GM21717 (cell line): ENCODE results near the gene WWOX.
"Not testable (repeated sequence)": the region's sequence is repeated elsewhere in the genome, so short reads cannot be mapped to it uniquely, and the experiment has no call there.

ENCODE experiments used
- ATAC-seq: cut with Tn5 transposase; IDR thresholded peaks from one replicate; pipeline ENCODE4 v1.9.1; 2021; ENCODE audit warnings: mild to moderate bottlenecking, moderate library complexity; ENCODE audit not compliant: unreplicated experiment

Gene WWOX

DNA sequence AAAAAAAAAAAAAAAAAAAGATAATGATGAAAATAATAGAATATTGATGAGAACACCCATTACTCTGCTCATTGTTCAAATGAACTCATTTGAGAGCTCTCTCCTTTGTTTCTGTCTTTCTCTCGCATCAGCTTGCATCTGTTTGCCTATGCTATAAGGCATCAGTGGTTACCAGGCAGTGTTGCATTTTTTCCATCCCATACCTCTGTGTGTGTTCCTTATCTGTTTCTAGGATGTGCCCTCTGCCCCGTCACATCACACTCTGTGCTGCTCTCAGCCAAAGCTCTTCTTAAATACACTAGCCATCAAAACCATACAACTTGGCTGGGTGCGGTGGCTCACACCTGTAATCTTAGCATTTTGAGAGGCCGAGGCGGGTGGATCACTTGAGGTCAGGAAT, 568.2 kb downstream of the WWOX start:
- ATAC-seq = no peak

DNA sequence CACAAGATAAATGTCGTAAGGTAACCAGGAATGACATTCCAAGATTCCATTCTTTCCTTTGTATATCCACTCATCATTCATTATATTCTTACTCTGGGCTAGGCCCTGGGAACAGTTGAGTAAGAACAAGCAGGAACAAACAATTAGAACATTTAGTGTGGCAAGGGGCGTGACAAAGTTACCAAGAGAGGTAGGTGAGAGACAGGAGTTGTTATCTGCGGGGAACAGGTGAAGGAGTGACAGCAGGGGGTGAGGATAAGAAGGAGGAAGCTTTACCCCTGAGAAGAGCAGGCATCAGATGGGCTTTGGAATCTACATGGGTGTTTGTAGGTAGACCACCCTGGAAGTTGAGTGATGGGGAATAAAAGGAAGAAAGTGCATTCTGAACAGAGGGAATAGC, 568.9 kb downstream of the WWOX start:
- no peak for ATAC-seq

DNA sequence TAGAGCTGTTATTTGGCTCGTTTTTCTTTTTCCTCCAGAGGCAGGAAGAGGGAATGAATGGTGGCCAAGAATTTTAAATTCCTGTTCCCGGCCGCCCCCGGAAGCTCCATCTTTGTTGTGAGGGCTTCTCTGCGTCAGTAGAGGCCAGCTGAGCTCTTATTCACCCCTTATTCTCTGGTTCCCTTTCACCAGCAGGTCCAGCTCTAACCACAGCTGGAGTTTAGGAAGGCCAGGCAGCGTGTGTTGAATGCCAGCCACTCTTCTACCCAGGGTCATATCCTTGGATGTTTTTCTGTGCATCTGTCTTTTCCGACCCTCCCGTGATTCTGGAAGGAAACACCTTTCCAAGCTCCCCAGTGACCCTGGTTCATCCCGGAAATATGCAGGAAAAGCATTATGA, 570.5 kb downstream of the WWOX start:
- ATAC-seq = no peak

DNA sequence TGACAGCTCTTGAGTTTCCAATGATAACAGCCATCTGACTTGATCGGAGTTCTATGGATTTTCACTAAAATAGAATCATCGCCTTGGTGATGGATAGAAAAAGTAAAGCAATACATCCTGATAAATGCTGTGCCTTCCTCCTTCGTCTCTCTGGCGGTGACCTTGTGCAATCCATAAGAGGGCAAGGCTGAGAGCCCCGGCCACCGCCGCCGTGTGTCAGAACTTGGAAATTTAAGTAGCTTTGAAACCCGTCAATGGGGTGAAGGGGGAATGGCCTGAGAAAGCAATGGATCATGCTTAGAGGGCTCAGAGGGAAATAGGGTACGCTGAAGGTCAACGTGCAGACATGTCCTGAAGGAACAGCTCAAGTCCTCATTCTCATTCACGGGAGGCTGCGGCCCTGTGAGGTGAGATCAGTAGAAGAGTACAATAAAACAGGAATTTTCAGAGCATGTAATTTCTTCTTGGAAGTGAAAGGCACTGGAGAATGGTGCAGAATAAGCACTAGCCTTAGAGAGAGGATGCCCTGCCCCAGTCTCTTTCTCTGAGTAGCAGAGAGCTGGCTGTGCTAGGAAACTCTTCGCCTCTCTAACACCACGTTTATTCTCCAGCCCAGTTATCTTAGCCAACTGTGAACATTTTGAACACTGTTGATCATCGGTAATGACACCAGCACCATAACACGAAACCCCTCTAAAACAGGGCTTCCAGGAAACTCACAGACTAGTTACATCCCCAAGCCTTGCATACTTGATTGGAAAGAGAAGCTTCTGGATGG, 573.5 kb downstream of the WWOX start:
- ATAC-seq = no peak

DNA sequence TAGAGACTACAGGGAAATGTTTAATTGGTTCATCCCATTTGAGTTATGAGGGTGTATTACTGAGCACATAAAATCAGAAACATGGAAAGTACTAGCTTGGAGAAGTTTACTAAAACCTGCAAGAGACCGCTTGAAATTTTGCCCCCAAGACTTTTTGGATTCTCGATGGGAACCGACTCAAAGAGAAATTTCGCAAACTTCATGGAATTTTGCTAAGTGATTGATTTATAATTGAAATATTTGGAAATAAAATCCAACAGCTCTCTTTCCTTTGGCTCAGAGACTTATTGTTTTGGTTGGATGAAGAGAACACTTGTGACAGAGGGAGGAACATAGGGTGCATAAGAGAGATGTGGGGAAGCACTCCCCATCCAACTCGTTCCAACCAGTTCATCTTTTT, 574.4 kb downstream of the WWOX start:
- no peak for ATAC-seq

DNA sequence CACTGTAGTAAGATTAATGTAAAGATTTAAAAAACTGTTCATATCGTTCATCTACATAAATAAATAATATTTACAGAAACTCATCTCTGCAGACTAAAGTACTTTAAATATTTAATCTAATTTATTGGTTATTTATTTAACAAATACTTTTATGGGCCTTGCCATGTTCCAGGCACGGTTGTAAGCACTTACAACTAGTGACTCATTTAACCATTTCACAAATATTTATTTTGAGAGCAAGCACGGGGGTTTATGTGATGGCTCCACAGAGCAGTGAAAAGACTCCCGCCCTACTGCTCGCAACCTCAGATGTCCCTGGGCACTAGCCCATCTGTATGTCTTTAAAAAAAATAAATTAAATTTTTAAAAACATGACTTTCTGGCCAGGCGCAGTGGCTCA, 575.9 kb downstream of the WWOX start:
- ATAC-seq = no peak

DNA sequence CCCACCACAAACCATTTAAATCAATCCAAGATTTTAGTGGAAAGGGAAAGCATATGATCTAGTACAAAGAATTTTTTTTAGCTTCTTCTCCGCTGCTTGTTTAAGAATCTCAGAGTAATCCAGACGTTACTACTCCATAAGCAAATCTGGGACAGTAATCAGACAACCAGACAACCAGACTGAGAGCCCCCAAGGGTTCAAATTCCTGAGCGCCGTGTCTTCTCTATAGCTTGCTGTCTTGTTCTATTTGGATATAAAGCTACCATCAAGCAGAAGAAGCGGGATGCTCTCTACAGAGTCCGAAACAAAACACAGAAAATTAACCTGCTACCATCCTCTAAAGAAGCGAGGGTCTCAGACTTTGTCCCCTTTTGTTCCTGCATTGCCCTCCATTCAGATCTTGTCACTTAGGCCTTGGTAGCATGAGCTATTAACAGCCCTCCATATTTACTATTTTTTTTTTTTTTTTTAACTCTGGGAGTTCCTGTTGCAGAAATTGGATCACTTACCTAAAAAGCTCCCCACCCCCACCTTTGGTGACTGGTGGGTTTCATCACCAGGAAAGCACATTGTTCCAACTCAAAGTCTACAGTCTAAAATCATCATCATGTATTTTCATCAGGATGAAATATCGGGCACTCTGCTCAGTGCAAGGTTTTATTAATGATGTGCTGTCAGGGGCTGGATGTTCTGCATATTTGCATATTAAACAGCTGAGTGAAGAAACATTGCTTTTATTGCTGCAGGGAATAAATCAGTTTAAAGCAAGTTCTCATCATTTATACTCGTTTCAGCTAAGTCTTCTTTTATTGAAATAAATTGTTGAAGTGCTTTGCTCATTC, 576.7 kb downstream of the WWOX start:
- no peak for ATAC-seq

DNA sequence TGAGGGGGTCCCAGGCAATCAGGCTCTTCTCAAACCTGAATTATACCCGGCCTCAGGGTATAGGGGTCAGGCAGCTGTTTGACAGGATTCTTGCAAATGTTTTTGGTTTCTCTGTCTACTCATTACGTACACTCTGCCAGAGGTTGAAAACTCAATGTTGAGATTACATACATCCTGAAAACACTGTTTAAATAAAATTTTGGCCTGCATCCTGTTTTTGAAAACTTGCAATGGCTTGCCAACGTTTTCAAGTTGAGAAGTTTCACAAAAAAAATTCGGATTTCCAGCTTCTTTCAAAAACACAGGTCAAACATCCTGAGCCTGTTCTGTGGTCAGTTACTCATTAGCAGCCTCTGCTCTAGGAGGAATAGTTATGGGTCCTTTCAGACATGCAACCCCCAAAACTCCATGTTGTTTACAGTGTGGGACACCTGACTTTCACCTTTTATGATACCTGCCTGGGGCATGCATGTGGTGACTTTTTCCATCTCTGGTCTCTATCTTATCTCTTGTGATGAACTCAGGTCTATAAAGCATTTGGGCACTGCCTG, 577.8 kb downstream of the WWOX start:
- no peak for ATAC-seq

DNA sequence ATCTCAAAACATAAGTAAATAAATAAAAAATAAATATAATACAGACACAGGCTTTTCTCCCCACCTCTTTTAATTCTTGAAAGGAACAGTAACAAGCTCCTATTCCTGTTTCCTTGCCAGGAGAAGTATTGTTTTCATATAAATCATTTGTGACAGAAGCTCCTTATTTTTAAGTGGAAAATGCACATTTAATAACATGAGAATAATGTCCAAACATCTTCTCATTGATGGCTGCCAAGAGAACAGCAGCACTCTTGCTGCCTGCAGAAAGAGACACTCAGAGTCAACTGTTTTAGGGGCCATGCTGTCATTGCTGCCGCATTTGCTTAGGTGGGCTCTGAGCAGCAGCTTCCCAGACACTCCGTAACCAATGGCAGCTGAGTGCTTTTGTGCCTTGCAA, 580.1 kb downstream of the WWOX start:
- no peak for ATAC-seq

DNA sequence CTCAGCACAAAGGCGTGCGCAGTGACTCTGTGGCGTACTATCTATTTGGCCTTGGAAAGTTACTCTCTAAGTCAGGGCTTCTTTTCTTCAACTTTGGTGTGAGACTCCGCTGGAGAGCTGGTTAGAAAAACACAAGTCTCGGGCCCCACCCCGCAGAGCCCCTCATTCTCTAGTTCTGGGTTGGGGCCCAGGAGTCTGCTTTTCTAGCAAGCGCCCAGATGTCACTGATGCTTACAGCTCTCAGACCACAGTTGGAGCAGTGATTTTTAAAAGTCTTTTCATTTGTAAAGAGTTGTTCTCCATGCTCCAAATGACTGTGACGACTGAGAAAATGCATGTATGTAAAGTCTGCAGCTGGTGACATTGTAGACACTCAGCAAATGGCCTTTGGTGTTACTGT, 582.3 kb downstream of the WWOX start:
- ATAC-seq = no peak

DNA sequence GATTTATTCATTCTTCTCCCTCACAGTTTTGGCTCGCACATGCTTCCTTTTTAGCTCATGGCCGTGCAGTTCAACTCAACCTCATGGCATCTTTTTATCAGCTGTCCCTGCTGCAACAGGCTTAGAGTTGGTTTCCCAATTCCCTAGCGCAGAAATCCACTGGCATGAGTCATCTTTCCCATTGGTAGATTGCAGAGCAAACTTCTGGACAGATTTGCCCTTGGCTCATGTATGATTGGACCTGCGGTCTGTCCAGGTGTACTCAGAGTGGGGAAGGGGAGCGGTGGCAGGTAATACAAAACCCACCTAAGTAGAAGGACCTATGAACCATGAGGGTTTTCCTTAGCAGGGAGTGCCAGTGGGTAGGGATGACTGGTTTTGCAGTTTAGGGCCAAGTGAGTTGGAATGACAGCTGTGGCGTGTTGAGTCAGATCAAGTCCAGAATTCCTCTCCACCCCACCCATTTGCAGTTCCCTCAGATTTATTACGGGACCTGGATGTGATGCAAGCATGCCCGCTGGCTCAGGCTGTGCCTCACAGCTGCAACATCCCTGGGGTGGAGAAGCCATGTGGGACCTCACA, 584.7 kb downstream of the WWOX start:
- no peak for ATAC-seq

DNA sequence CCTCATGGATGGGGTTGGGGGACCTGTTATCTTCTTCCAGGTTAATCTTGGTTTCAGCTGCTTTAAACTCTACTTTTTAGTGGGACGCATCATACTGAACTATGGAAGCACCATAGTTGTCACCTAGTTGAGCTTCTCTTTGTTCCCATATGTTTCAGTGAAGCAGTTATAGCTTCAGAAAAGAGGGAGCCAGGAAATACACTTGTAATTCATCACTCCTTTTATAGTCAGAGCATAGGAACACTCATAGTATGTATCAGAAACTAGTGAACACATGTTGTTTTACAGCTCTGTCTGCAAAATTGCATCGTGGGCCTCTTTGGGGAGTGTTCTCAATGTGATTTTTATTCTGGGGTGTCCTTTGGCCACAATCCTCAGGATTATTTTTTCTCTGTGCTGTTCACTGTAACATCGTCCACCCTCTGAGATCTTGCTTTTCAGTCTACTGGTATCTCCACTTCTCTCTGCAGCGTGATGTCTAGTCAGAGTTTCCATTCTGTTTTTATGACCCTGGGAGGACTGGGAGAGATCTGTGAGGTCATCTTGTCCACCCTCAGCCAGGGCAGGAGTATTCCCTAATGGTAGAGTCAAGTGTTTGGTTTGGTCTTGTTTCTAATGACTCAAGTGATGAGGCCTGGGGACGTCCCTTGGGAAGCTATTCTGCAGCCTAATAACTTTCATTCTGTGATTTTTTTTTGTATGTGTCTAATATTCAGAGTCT, 585.4 kb downstream of the WWOX start:
- ATAC-seq = no peak

DNA sequence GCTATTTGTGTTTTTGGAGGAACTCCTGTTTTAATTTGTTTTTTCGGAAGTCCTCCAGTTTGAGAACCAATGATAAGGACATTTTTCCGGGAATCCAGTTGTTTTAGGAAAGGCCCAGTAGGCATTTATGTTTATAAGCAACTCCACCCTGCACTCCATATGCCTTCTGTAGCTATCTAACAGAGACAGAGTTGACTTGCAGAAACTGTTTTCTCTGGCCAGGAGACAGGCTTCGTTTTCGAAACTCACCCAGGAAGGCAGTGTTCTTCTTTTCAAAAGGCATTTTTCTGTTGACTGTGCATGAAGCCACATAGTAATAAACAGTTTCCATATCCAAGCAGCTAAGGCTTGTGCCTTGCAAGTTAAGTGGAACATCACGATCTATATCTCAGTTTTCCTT, 587.1 kb downstream of the WWOX start:
- no peak for ATAC-seq

DNA sequence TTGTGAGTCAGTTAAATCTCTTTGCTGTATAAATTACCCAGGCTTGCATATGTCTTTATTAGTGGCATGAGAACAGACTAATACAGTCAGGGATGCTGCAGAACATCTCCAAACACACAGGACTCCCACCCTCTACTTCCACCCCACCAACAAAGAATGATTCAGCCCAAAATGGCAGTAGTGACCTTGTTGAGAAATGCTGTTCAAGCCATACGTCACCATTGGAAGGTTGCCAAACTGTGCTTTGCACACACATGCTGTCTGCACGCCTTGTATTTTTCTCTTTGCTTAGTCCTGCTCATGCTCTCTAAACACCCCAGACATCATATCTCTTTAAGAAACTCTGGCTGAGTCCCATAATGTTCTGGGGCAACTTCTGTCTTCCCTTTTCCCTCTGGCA, 589.6 kb downstream of the WWOX start:
- no peak for ATAC-seq

DNA sequence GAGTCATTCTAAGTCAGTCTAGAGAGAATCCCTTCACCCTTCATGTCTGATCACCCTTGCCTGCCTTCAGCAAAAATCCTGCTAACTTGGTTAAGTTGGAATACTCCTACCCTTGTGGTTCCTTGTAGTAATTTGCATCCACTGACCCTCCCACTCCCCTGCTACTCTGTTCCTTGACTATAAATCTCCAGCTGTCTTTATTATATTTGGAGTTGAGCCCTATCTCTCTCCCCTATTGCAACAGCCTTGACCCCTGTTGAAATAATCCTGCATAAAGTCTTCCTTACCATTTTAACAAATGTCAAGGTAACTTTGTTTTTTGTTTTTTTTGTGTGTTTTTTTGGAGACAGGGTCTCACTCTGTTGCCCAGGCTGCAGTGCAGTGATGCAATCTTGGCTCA, 590.1 kb downstream of the WWOX start:
- no peak for ATAC-seq

DNA sequence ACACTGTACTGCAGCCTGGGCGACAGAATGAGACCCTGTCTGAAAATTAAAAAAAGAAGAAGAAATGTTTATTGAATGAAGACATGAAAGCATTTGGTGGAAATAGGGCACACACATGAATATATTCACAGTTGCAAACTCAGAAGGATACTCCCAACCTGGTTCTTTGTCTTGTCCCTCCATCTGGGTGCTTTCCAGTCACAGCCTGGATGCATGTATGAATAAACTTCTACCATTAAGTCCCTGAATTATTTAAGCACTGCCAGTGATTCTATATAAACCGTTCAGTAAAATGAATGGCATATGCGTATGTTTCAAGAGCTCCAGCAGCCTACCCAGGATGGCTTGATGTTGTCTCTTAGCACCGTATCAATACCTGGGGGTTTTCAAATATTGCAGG, 591.1 kb downstream of the WWOX start:
- no peak for ATAC-seq

DNA sequence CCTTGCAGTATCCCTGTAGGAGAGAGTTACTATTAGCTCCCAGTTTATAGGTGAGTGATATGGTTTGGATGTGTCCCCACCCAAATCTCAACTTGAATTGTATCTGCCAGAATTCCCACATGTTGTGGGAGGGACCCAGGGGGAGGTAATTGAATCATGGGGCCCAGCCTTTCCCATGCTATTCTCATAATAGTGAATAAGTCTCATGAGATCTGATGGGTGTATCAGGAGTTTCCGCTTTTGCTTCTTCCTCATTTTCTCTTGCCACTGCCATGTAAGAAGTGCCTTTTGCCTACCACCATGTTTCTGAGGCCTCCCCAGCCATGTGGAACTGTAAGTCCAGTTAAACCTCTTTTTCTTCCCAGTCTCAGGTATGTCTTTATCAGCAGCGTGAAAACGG, 592.3 kb downstream of the WWOX start:
- not testable (repeated sequence) for ATAC-seq

DNA sequence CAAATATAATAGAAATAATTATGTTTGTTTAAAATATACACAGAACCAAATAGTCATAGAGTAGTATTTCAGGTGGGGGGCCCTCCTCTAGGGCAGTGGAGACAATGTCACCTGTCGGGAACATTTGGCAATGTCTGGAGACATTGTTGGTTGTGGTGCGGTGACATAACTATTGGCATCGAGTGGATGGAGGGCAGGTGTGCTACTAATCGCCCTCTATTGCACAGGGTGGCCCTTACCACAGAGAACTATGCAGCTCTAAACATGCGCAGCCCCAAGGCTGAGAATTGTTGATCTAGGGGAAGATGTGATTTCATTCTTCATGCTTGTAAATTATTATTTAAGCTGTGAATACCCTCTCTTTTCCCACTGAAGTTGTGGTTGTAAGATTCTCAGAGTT, 594.0 kb downstream of the WWOX start:
- no peak for ATAC-seq

DNA sequence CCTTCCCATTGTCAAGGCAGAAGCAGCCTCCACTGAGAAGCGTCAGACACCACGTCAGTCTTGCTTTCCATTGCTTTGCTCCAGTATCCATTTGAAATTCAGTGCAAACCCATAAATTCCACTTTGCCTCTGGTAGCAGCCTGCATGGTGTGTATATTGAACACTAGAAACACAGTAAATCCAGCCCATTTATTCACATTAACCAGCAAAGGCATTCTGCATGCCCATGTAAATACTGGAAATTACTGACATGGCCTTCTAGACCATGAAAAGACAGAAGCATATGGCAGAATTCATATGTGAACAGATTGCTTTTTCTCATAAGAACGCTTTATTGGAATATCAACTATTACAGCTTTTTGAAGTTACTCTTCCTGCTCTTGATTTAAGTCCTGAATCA, 595.0 kb downstream of the WWOX start:
- ATAC-seq = no peak

DNA sequence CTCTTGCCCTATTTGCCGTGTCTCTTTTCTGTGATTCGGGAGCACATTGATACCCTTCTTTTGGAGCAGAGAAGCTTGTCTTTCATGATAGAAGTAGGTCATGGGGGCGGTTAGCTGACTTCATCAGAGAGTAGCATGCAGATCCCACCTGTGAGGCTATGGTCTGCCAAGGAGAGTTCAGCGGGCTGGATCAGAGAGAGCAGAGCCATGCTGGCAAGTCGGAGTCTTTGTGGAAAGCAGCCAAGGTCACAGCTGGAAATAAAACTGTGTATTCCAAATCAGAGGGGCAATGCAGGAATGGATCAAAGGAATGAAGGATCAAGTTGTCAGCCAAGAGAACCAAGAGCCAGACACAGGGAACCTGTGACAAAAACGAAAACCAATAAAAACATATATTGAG, 595.9 kb downstream of the WWOX start:
- no peak for ATAC-seq

DNA sequence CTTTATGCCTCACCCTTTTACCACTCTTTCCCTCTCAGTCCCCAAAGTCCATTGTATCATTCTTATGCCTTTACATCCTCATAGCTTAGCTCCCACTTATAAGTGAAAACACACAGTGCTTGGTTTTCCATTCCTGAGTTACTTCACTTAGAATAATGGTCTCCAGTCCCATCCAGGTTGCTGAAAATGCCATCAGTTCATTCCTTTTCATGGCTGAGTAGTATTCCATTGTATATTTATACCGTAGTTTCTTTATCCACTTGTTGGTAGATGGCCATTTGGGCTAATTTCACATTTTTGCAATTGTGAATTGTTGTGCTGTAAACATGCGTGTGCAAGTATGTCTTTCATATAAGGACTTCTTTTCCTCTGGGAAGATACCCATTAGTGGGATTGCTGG, 597.3 kb downstream of the WWOX start:
- no peak for ATAC-seq
